SK-N-MC (cell line): Measurements from ENCODE around the gene PPP1R7.

Experiments used
- EZH2 ChIP-seq: fragments of 200-600 bp; sonication (generic); IDR thresholded peaks from one replicate; pipeline ENCODE4 v1.6.1; 2017; ENCODE audit warnings: antibody characterized with exemption
- POLR2AphosphoS5 ChIP-seq: IDR thresholded peaks from 2 replicates; pipeline ENCODE4 v1.6.1; 2012; ENCODE audit warnings: mild to moderate bottlenecking, low read depth, low read length, borderline replicate concordance

DNA sequence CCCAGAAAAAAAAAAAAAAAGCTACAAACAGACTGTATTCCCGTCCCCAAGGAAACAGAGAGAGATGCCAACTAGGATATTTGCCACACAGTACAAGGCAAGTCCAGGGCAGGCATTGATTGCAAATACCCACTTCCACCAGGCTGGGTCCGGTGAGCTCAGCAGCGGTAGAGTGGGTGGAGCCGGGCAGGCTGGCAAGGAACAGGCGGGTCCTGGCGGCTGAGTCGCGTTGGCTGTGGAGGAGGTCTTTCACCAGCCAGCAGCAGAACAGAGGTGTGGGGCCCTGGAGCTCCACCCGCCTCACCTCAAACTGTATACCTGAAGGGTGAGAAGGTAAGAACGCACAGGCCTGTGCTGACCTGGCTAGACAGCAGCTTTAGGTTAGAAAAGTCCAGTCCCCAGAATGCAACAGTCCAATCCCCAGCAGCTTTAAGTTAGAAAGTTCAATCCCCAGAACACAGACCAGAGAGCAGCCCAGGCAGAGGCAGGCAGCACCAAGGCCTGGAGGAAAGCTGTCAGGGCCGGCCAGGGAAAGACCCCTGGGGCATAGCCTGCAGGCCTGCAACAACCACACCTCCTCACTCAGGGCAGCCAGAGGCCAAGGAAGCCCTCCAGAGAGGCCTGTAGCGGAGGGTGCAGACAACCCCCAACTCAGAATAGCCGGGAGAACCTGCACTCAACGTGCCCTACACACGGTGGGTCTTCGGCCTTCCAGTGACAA lies 26.3 kb upstream of the PPP1R7 start:
- TF ChIP-seq EZH2 (no peak), POLR2AphosphoS5 (no peak)
